GM18499 (cell line): ENCODE results near the gene SBSN.

Experiments
- ATAC-seq: cut with Tn5 transposase; IDR thresholded peaks from one replicate; pipeline ENCODE4 v1.9.1; 2021; ENCODE audit warnings: moderate number of reproducible peaks; ENCODE audit not compliant: insufficient read depth, unreplicated experiment

Gene SBSN

DNA sequence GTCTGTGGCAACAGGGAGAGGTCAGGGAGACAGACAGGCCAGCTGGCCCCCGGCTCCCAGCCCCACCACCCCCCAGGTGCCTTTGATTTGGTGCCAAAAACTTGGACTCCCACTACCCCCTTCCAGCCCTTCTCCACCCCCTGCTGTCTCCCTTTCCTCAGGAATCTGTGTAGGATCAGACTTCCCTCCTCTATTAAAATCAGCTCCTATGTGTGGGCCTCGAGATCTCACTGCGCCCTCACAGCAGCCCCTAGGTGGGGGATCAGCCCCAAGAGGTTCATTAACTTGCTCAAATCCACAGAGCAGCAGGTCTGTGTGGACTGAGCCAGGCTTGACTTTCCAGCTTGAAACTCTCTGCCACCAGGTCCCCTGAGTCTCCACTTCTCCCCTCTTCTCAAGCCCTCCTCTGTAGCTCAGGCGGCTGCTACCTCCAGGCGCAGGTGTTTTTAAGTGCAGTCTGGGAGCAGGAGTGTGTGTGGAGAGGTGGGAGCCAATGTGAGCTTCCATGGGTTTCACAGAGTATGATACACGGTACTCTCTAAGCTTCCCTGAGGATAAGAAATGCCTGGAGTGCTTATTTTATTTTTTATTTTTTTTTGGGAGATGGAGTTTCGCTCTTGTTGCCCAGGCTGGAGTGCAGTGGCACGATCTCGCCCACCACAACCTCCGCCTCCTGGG lies 6.8 kb upstream of the SBSN start:
- ATAC-seq = no peak

DNA sequence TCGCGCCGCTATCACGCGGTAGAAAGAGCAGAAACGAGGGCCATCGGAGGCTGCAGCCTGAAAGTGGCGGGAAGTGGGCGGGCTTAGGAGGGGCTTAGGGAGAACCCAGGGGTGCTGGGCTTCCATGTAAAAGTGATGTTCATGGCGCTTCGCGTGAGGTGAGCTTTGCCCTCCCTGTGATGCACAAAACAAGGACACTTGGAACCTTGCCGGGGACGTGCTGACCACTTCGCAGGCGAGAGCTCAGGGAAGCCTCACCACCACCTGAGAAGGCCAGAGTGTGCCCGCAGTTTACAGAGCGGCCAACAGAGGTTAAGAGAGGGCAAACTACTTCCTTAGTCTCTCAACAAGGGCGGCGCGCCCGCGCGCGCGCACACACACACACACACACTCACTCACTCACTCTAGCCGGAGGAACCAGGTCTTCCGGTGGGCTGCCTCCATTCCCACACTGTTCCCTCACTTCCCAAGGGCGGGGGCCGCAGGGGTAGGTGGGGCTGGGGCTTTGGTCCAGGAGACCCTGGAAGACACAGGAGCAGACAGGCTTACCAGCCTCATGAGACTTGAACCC lies 5.8 kb upstream of the SBSN start:
- ATAC-seq = no peak

DNA sequence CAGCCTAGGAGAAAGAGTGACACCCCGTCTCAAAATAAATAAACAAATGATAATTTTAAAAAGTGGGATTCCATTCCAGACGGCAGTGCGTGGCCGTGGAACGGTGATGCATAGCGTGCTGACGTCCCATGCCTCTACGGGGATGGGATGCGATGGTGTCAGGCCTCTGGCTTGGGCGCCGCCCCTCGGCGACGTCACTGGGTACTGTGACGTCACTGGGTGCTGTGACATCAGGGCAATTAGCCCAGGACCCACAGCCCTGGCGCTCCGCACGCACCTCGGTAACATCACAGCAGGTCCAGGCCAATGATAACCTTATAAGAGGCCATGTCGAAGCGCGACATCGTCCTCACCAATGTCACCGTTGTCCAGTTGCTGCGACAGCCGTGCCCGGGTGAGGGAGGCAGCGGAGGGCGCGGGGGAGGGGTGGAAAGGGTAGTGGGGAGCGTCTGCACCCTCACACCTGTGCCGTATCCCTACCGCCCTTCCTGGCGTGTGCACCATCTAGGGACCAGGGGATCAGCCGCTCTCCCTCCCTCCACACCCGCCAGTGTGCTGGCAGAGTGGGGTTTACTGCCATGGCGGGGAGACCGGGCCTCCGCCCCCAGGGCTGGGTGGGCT lies 5.2 kb upstream of the SBSN start, which contains the start of gene GAPDHS:
Gene GAPDHS (plus strand): TSS at position 256 of the 621 bp plus-strand sequence. CDS start 72 bp downstream, at position 328.
- ATAC-seq = no peak

DNA sequence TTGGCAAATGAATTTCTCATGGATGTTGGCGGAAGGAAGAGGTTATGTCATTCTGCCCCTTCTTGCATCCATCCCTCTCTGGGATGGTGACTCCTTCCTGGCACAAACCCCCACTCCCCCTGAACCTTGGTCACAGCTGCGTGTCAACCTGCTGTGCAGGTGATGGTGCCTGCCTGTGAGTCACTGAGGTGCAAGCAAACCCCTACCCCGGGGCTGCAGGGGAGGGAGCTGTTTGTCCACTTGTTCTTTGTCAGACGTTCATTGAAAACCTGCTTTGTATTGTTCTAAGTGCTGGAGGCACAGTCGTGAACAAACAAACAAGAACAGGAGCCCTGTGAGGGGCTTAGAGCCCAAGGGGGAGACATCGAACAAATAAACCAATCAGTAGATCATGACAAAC lies 3.2 kb upstream of the SBSN start:
- ATAC-seq = no peak

DNA sequence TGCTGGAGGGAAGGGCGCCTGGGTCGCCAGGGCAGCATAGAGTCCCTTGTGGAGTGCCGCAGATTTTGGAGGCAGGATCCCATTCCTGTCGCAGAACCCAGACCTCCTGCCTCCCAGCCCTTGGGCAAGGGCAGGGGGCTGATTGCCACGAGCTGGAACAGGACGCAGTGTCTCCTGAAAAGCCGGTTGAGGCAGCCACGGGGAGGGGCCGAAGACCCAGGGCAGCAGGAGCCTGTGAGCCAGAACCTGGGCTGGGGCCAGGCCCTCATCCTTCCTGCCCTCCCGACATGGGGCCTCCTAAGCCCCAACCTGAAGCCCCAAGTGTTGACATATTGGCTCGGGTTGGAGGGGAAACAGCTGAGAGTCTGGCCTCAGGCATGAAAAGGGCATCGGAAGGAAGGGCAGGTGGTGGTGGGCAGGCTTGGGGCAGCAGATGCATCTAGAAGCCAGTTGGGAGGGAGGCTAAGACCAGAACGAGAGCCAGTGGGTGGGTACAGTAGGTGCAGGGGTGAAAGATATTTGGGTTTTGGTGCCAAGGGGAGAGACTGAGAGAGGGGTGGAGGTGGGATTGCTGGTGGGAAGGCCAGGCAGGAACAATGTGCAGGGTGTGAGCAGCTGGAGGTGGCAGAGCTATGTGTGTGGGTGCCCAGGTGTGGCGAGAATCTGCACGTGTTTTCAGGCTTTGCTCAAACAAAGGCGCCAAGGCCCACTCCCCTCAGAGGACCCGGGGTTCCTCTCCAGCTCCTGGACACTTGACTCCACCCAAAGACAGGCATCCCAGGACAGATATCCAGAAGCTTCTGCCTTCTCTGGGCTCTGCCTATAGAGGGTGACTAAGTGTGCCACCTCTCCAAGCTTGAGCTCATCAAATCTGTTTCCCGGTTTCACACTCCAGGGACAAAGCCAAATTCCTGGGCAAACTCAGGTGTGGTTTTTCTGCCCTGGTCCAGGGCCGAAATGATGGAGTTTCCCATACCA lies 1.4 kb upstream of the SBSN start:
- ATAC-seq = no peak

DNA sequence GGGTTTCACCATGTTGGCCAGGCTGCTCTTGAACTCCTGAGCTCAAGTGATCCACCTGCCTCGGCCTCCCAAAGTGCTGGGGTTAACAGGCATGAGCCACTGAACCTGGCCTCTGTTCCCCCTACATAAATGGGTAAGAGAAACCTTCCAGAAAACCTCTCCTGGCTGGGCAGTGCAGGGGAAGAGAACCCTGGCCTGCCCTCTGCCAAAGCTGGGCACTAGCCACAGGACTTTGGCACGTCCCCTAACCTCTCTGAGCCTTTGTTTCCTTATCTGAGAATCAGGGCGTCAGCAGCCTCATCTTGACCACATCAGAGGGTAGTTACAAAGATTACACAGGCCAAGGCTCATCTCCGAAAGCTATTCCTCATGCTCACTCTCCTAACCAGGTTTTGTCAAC lies 2.2 kb downstream of the SBSN start:
- no peak for ATAC-seq

DNA sequence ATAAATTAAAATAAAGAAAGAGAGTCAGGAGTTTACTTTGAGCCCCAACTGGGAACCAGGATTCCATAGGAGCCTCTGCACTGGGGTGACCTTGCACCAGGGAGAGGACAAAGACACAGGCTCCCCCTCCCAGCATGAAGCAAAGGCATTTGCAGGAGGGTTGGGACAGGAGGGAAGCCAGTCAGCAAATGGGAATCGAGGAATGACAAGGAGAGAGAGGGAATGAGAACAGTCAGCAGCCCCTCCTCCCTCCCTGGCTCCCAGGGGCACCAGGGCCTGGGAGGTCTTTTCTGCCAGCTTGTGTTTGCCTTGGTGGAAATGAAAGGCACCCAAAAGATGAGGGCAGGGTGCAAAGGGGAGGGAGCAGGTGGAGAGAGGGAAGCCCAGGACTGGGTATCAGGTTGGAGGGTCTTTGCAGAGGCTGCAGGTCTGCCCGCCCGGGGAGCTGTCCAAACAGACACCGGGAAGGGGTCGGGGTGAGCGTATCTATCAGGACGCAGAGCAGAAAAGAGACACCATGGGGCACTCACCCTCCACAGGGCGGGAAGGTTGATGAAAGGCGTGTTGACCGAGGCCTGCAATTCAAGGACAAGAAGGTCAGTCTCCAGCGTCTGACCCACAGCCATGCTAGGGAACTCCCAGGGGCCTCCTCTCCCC lies 3.8 kb downstream of the SBSN start:
- ATAC-seq = no peak

DNA sequence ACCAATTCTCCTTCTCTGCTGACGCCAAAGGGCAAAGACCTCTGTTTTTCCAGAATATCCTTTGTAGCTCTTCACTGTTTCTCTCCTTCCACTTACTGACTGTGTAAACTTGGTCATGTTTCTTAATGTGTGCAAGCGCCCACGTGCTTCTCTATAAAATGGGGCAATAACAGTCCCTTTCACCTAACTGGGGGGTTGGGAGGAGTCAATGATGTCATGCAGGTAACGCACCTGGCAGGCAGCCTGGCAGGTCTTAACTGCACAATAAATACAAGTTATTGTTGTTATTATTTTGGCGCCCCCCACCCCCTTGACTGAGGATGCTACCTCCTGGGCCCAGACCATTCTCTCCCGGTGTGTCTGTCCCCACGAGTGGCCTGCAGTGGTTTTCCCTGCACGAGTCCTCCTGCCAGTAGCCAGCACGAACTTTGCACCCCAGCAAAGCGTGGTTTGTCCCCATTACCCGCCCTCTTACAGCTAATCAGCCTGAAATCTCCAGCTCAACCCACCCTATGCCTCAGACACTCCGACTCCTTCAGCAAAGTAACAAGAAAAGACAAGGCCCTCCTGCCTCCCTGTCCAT lies 5.3 kb downstream of the SBSN start:
- ATAC-seq = no peak

DNA sequence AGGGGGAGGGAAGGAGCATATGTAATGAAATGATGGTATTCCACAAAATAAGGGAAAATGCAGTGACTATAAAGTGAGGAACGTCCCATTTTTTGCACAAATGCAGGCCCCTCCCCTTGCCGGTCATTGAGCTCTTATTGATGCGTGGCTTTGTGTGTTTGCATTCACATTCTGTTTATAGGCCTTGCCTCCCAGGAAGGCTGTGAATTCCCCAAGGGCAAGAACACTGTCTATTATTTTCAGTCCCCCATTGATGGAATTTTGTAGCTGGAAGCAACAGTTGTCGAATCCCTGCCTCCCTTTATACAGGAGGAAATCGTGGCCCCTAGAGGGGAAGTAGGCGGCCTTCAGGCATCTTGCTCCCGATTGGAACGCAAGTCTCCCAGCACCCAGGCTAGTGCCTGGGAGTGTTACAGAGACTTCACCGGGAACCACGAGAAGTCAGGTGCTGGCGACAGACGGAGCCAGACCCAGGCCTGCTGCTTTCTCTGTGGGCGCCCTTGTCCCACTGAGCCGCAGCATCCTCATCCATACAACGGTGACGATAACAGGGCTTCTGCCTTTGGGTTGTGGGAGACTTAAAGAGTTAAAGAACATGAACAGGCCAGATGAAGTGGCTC lies 6.9 kb downstream of the SBSN start:
- no peak for ATAC-seq

DNA sequence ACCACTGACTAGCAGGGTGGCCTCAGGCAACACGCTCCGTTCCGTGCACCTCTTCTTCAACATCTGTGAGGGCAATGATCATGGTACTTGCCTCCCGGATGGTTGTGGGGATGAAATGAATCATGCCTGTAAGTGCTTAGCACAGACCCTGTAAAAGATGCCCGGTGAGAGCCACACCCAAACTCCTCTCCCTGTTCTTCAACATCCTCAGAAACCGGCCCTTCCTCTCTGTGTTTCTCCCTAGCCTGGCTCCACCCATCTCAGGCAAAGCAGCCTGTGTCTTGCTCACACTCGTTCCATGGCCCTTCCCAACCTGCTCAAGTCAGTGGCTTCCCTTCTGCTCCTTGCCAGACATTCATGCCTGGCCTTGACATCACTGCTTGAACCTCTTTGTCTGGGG lies 8.8 kb downstream of the SBSN start:
- no peak for ATAC-seq

DNA sequence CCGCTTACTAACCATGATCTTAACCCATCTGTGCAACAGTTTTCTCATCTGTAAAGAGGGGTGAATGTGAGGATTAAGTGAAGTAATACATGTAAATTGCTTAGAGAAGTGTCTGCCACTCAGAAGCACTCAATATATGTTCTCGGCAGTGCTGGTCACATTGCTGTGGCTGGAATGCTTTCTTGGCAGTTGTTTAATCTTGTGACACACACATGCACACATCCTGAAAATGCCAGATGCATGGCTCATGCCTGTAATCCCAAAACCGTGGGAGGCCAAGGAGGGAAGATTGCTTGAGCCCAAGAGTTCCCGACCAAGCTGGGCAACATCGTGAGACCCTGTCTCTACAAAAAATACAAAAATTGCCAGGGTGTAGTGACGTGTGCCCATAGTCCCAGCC lies 9.8 kb downstream of the SBSN start:
- ATAC-seq = no peak

DNA sequence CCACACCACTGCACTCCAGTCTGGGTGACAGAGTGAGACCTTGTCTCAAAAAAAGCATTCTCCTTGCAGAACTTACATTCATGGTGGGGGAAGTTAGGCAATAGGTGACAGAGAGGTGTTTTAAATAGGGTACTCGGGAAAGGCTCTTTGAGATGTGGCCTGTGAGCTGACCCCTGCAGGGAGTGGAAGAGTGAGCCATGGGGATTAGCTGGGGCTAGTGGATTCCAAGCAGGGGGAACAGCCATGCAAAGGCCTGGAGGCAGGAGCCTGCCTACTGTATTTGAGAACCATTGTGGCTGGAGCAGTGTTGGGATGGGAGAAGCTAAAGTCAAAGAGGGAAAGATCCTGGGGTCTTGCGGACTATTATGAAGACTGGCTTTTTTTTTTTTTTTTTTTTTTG lies 10.8 kb downstream of the SBSN start:
- ATAC-seq = no peak

DNA sequence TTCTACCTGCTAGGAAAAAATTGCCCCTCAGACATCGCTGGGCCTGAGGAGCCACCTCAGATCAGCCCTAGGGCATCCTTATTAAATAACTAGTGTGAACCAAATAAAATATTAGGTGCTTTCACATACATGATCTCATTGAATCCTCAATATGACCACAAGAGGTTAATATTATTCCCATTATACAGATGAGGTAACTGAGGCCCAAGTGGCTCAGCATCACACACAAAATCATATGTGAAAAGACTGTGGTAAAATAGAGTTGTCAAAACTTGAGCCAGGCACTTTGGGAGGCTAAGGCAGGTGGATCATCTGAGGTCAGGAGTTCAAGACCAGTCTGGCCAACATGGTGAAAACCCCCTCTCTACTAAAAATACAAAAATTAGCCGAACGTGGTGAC lies 11.8 kb downstream of the SBSN start:
- no peak for ATAC-seq

DNA sequence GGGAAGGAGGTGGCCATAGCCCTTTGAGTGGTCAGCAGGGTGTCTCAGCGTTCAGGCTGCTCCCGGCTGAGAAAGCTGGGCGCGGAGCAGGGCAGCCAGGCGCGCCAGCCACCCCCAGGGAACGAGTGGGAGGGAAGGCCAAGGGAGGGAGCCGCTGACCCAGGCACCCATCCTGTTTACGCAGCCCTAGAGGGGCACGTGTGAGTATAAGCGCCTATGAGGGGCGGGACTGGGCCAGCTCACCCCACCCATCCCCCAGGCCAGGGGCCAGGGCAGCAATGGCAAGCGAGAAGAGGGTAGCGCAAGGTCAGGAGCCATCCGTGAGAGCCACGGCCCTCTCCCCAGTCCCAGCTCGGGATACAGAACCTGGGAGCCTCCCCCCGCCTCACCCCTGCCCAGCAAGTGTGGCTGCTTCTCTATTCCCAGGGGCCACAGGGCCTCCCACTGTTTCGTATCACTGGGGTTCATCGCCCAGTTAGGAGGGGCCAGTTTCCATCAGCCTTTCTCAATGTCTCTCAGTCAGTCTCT lies 13.8 kb downstream of the SBSN start:
- ATAC-seq = no peak

DNA sequence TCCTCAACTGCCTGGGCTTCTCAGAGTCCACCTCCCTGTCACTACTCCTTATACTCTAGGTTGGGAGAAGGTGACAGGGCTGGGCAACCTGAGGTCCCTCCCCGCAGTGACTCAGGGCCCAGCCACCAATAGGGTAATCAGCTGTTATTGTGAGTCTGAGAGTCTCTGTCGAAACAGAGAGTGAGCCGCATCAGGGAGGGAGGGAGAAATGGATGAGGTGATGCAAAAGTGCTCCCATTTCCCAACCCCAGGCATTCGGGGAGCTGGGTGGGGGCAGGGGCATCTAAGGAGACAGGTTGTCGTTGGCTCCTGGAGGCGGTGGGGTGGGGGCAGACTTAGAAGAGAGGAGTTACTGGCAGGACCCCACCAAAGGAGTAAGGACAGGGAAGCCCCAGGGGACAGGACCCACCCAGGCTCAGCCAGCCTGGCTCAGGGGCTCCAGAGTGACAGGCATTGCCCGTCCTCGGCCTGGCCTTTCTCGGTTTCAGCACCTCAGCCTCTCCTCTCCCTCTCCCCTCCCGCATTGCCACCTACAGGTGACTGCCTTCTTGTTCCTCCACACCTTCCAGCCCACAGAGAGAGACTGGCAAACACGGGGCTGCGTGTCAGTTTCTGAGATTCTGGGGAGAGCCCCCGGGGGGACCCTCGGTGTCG lies 14.4 kb downstream of the SBSN start, which contains the start of gene DMKN:
Gene DMKN (minus strand): TSS at position 22 of the 654 bp plus-strand sequence. CDS start 174 bp downstream, outside the sequence.
- no peak for ATAC-seq

DNA sequence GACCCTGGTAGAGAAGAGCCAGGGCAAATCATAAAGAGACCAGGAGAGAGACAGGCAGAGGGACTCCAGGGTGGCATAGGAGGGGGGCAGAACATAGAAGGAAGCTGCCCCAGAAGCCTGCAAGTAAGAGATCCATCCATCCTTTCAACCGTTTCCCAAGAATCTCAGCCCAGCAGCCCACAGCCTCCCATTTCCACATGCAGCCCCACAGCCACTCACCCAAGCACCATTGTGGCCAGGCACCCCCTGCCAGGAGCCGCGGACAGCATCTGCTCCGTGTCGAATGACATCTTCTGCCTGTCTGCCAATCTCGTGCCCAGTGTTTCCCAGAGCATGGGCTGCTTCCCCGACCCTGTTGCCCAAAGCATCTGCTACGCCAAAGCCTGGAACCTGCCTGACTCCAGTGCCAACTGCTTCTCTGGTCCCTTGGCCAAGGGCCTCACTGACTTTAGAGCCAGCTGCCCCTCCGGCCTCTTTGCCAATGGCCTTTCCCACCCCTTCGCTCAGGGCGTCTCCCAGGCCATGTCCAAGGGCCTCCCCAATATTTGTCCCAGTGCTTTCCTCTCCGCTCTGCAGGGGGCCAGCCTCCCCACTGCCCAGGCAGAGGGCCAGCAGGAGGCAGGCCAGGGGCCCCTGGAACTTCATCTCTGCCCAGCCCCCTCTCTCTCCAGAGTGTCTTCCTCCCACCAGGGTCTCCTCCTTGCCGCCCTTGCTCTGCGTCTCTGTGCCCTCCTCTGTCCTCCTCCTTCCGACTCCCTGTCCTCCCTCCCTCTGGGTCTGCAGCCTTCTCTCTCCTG lies 15.1 kb downstream of the SBSN start:
- ATAC-seq = no peak

DNA sequence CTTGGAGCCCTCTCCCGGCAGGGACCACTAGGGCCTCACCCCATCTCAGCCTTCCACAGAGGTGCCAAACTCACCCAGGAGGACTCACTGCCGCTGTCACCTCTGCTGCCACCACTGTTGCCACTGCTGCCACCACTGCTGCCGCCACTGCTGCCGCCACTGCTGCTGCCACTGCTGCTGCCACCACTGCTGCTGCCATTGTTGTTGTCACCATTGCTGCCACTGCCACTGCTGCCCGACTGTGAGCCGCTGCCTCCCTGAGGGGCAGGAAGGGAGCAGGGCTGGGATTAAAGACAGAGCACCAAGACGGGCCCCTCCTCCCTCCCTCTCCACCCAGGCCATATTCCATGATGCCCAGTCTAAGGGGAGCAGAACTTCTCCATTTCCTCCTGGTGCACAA lies 16.8 kb downstream of the SBSN start:
- no peak for ATAC-seq

DNA sequence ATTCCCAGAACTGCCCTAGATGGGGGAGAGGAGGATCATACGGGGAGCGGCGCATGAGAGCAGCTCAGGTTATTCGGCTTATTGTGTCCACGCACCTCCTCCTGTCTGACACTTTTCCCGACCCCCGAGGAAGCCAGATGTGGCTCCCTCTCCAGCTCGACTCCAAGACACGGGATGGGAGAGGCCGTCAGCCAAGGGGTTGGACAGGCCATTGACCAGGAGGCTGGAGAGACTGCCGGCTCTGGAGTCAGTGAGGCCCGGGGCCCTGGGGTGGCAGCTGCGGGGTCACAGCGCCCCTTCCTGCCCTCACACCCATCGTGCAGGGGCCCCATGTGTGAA lies 17.5 kb downstream of the SBSN start:
- no peak for ATAC-seq
